CD14-positive monocyte (primary cell): ENCODE measurements around the gene SSH3. TPM values are rescaled to one million over a fixed set of nuclear protein-coding genes. Genes with fewer than 3 reads are reported as not detected.
A peak's percentile ranks its signal among the peaks of the same experiment; 100 is the strongest.

Experiments
- DNase-seq, 3 donors: peaks; one replicate each; pipeline ENCODE4 v3.0.0-alpha.2; 2011 to 2022
- H2AFZ ChIP-seq: 2 replicates; pipeline ENCODE4 v1.6.0; 2012; ENCODE audit warnings: mild to moderate bottlenecking, low read depth, low read length, inconsistent platforms; ENCODE audit not compliant: insufficient read depth, poor library complexity, severe bottlenecking
- H3K27ac ChIP-seq, 2 donors: 1 replicate in 1 of 2; 2 replicates in 1 of 2; pipeline ENCODE4 v1.5.1; 2012 to 2013; ENCODE audit warnings: low read length in 2 of 2, control low read depth in 1 of 2, inconsistent platforms in 1 of 2, low read depth in 1 of 2, mild to moderate bottlenecking in 1 of 2
- H3K27me3 ChIP-seq, 2 donors: one replicate each; pipeline versions ENCODE4 v1.6.0 to v1.6.1; 2011 to 2013; ENCODE audit warnings: low read length in 2 of 2; ENCODE audit not compliant: control insufficient read depth in 2 of 2, insufficient read depth in 2 of 2
- H3K36me3 ChIP-seq, 2 donors: replicated peaks in 1 of 2; 1 replicate in 1 of 2; 2 replicates in 1 of 2; pipeline versions ENCODE4 v1.5.1 to v1.6.1; 2012 to 2013; ENCODE audit warnings: low read length in 2 of 2, control low read depth in 1 of 2, inconsistent platforms in 1 of 2, mild to moderate bottlenecking in 1 of 2; ENCODE audit not compliant: insufficient read depth in 2 of 2, control insufficient read depth in 1 of 2
- H3K4me1 ChIP-seq, 2 donors: 1 replicate in 1 of 2; 2 replicates in 1 of 2; pipeline versions ENCODE4 v1.5.1 to v1.6.1; 2012 to 2013; ENCODE audit warnings: low read length in 2 of 2, control low read depth in 1 of 2, inconsistent platforms in 1 of 2, mild to moderate bottlenecking in 1 of 2, moderate library complexity in 1 of 2; ENCODE audit not compliant: insufficient read depth in 2 of 2, control insufficient read depth in 1 of 2
- H3K4me2 ChIP-seq: replicated peaks from 2 replicates; pipeline ENCODE3; 2012; ENCODE audit warnings: low read length, moderate library complexity, mild to moderate bottlenecking; ENCODE audit not compliant: poor library complexity, severe bottlenecking; ENCODE audit errors: extremely low read depth
- H3K4me3 ChIP-seq, 3 experiments: fragments of 200-600 bp in 1 of 3; sonication (generic) in 1 of 3; replicated peaks in 1 of 3; 1 replicate in 2 of 3; 2 replicates in 1 of 3; pipeline ENCODE4 v1.5.1; 2011 to 2013; ENCODE audit warnings: low read length in 3 of 3, mild to moderate bottlenecking in 3 of 3, control low read depth in 2 of 3, low read depth in 2 of 3, inconsistent platforms in 1 of 3, moderate library complexity in 1 of 3
- H3K79me2 ChIP-seq: 2 replicates; pipeline ENCODE4 v1.6.0; 2012; ENCODE audit warnings: mild to moderate bottlenecking, control low read depth, inconsistent platforms, low read length, moderate library complexity; ENCODE audit not compliant: insufficient read depth
- H3K9ac ChIP-seq: 2 replicates; pipeline ENCODE4 v1.6.0; 2017; ENCODE audit warnings: low read length, mild to moderate bottlenecking; ENCODE audit not compliant: insufficient read depth, poor library complexity, severe bottlenecking
- H3K9me3 ChIP-seq, 2 donors: replicated peaks in 1 of 2; 1 replicate in 1 of 2; 2 replicates in 1 of 2; pipeline versions ENCODE4 v1.5.1 to v1.6.1; 2012 to 2013; ENCODE audit warnings: low read length in 2 of 2, control low read depth in 1 of 2; ENCODE audit not compliant: control insufficient read depth in 1 of 2, insufficient read depth in 1 of 2
- H4K20me1 ChIP-seq: 2 replicates; pipeline ENCODE4 v1.6.0; 2012; ENCODE audit warnings: mild to moderate bottlenecking, low read length, control low read depth, moderate library complexity; ENCODE audit not compliant: insufficient read depth
- H3K27ac Mint-ChIP-seq, 7 donors: one replicate each; pipeline ENCODE4 v1.8.0; 2020; ENCODE audit warnings: mild to moderate bottlenecking in 7 of 7, mixed read lengths in 7 of 7, moderate library complexity in 6 of 7, inconsistent platforms in 2 of 7
- H3K27me3 Mint-ChIP-seq, 3 donors: one replicate each; pipeline ENCODE4 v1.8.0; 2021 to 2022; ENCODE audit warnings: low read depth in 3 of 3, mild to moderate bottlenecking in 3 of 3, mixed read lengths in 3 of 3, moderate library complexity in 3 of 3, inconsistent platforms in 1 of 3
- H3K36me3 Mint-ChIP-seq, 2 donors: one replicate each; pipeline ENCODE4 v1.8.0; 2020; ENCODE audit warnings: mixed read lengths in 2 of 2, inconsistent platforms in 1 of 2, mild to moderate bottlenecking in 1 of 2
- H3K4me1 Mint-ChIP-seq: one replicate; pipeline ENCODE4 v1.8.0; 2020; ENCODE audit warnings: mild to moderate bottlenecking, mixed read lengths
- H3K4me3 Mint-ChIP-seq, 2 donors: one replicate each; pipeline ENCODE4 v1.8.0; 2020; ENCODE audit warnings: mild to moderate bottlenecking in 2 of 2, mixed read lengths in 2 of 2, moderate library complexity in 1 of 2
- H3K9me3 Mint-ChIP-seq, 7 donors: one replicate each; pipeline ENCODE4 v1.8.0; 2020 to 2022; ENCODE audit warnings: mixed read lengths in 7 of 7, mild to moderate bottlenecking in 6 of 7, moderate library complexity in 6 of 7, inconsistent platforms in 2 of 7
- WGBS: methylation state at CpG from one replicate; pipeline ENCODE4 v1.1.5; 2013; ENCODE audit warnings: missing lambda C conversion rate; ENCODE audit not compliant: insufficient coverage; 5-methylcytosine and 5-hydroxymethylcytosine counted together
- intact Hi-C, 2 donors: fragments of 100-400 bp; cut with micrococcal nuclease; formaldehyde crosslinking; loops; one replicate each; pipeline versions ENCODE4 v1.15.0 to v1.15.1; 2023
- polyA plus RNA-seq, 3 donors: library from polyadenylated mRNA; depleted of rRNA in 1 of 3; unstranded in 2 of 3; stranded (reverse) in 1 of 3; fragments of 300-500 nt in 2 of 3; fragments of >200 nt in 1 of 3; fragmentation: Illumina TruSeq in 2 of 3; gene quantifications; 1 replicate in 2 of 3; 2 replicates in 1 of 3; pipeline ENCODE4 v1.2.3, GENCODE V29; 2012 to 2021
- TF ChIP-seq, protein P1 (sequence below): fragments of 200-600 bp; IDR thresholded peaks from one replicate; pipeline ENCODE4 v1.8.0; 2022; ENCODE audit warnings: antibody characterized with exemption, mild to moderate bottlenecking

The SSH3 gene
- polyA plus RNA-seq, 3 donors: 3.6 to 23.3 (median 5.8) TPM

DNA sequence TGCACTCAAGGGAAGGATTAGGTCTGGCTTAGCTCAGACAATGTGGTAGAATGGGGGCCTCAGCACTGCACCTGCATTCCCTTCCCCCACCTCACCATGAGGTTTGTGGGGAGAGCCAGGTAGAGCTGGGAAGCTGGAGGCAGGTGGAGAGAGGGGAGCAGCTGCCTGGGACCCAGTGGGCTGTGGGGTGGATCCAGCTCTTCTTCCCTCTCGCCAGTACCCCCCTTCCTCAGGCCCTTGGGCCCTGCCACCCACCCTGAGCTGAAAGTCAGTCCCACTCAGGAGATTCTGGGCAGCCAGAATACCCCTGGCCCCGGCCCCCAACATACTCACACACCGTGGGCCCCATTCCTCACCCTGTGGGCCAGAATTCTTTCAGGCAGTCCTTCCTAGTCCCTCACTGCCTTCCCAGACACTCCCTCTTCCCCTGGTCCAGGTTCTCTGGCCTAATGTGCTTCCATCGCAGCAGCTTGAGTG lies 53.1 kb downstream of the SSH3 start:
- Histone ChIP-seq H3K36me3 (no peaks in the 10 kb centered on the region), H3K9me3 (no peaks in the 10 kb centered on the region), H3K27ac (peak overlapping the region; percentile 86 to 99), H3K79me2 (peaks cover 31% of the 10 kb centered on the region), H2AFZ (peak overlapping the region; percentile 18), H3K27me3 (no peaks in the 10 kb centered on the region), H3K9ac (peak overlapping the region; percentile 43), H3K4me2 (peak overlapping the region; percentile 59), H3K4me3 (peak overlapping the region in 1 of 3 experiments; percentile 35), H3K4me1 (peaks cover 69 to 75% of the 10 kb centered on the region in 2 donors), H4K20me1 (no peaks in the 10 kb centered on the region)
- Mint-ChIP-seq H3K36me3 (peaks cover 4 to 6% of the 10 kb centered on the region in 2 donors), H3K4me3 (peak overlapping the region; percentile 14 to 61), H3K9me3 (peaks cover 0 to 2% (median 0%) of the 10 kb centered on the region in 7 donors), H3K4me1 (peaks cover 64% of the 10 kb centered on the region), H3K27ac (peak overlapping the region; percentile 96 to 99 (median 97)), H3K27me3 (peaks cover 2 to 6% (median 4%) of the 10 kb centered on the region in 3 donors)
- TF ChIP-seq, protein P1, sequence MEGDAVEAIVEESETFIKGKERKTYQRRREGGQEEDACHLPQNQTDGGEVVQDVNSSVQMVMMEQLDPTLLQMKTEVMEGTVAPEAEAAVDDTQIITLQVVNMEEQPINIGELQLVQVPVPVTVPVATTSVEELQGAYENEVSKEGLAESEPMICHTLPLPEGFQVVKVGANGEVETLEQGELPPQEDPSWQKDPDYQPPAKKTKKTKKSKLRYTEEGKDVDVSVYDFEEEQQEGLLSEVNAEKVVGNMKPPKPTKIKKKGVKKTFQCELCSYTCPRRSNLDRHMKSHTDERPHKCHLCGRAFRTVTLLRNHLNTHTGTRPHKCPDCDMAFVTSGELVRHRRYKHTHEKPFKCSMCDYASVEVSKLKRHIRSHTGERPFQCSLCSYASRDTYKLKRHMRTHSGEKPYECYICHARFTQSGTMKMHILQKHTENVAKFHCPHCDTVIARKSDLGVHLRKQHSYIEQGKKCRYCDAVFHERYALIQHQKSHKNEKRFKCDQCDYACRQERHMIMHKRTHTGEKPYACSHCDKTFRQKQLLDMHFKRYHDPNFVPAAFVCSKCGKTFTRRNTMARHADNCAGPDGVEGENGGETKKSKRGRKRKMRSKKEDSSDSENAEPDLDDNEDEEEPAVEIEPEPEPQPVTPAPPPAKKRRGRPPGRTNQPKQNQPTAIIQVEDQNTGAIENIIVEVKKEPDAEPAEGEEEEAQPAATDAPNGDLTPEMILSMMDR: no peak
- intact Hi-C loops: loop anchor here in 1 of 2 donors (2.0 kb wide), 1 partner anchor 14 kb away; no protein-coding TSS in a partner anchor
- WGBS: no CpG with 5 or more reads among the region's 4 CpGs
- no peak for DNase-seq

DNA sequence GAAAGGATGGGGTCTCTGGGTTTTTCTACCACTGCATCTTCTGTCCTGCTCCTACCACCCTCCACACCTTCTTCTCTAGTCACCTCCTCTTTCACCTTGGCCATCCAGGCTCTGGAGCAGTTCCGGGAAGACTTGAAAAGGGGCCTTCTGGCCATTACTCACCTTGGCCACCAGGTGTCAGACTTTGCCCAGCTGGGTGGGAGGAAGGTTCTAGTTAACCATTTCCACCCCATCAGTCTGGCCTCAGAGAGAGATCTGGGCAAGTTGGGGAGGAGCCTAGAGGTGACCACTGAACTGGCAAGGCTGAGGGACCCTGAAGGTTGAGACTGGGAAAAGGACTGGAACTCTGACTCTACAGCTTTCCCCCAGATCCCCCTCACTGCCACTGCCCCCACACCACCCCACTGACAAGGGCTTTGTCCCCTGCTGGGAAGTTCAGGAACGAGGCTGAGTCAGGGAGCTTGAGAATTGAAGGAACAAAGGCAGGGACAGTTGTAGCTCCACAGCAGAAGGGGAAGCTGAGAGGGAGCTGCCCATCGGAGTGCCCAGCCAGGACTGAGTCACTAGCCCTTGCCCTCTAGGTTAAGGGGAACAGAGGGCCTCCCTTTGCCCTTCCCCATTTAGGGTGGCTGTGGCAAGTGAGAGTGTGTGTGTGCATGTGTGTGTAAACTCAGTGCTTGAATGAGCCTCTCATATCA lies 53.7 kb downstream of the SSH3 start:
- Histone ChIP-seq H3K4me2 (peak overlapping the region; percentile 59), H4K20me1 (no peaks in the 10 kb centered on the region), H3K27ac (peak overlapping the region; percentile 86 to 99), H3K4me1 (peaks cover 63 to 69% of the 10 kb centered on the region in 2 donors), H3K4me3 (peak overlapping the region in 1 of 3 experiments; percentile 35), H3K9me3 (no peaks in the 10 kb centered on the region), H3K36me3 (no peaks in the 10 kb centered on the region), H3K9ac (peak overlapping the region; percentile 43), H3K27me3 (no peaks in the 10 kb centered on the region), H3K79me2 (peaks cover 26% of the 10 kb centered on the region), H2AFZ (peak overlapping the region; percentile 18)
- intact Hi-C loops: loop anchor here in 1 of 2 donors (2.0 kb wide), 1 partner anchor 14 kb away; no protein-coding TSS in a partner anchor
- Mint-ChIP-seq H3K27me3 (peaks cover 2 to 6% (median 4%) of the 10 kb centered on the region in 3 donors), H3K4me3 (peak overlapping the region; percentile 14 to 61), H3K4me1 (peaks cover 60% of the 10 kb centered on the region), H3K27ac (peak overlapping the region; percentile 96 to 99 (median 97)), H3K9me3 (peaks cover 0 to 2% (median 0%) of the 10 kb centered on the region in 7 donors), H3K36me3 (peaks cover 0 to 2% of the 10 kb centered on the region in 2 donors)
- 0% methylated on average over 1 of the region's 3 CpGs for WGBS
- TF ChIP-seq, protein P1: peak; percentile 89
- DNase-seq: peak; percentile 96 to 98 (median 97)
